ENCODE measurements around the gene SPAG6.

DNA sequence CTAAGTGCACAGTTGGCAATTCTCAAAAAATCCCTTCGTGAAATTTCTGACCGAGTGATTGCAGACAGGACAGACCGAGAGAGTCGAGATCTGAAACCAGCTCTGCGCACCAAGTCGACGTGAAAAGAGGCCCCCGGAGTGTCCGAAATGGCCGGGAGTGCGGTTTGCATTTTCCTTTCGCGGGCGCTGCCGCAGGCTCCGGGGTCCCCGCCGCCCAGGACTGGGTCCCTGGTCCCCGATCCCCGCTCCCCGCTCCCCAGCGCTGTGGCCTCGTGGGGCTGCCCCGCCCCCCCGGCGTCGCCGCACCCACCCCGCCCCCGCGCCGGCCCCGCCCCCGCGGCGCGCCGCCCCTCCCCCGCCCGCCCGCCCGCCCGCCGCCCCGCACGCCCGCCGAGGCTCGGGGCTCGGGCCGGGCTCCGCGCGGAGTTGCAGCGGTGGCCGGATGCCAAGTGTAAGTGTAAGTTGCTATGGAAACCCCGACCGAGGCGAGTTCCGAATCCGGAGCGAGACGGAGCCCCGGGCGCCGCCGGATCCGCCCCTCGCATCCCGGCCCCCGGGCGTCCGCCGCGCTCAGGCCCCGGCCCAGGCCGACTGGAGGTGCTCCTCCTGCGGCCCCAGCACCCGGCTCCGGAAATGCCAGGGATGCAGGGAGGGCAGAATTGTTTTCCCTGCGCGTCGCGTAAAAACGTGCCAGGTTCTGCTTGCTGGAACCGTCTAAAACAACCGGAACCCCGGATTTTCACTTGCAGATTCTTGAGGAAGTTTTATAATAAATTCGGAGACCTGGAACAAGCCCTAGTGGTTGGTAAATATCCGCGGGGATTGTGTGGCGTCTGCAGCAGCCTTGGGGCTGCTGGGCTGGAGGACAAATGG is 19.8 kb upstream of the SPAG6 start:
- TF ChIP-seq, protein P1, sequence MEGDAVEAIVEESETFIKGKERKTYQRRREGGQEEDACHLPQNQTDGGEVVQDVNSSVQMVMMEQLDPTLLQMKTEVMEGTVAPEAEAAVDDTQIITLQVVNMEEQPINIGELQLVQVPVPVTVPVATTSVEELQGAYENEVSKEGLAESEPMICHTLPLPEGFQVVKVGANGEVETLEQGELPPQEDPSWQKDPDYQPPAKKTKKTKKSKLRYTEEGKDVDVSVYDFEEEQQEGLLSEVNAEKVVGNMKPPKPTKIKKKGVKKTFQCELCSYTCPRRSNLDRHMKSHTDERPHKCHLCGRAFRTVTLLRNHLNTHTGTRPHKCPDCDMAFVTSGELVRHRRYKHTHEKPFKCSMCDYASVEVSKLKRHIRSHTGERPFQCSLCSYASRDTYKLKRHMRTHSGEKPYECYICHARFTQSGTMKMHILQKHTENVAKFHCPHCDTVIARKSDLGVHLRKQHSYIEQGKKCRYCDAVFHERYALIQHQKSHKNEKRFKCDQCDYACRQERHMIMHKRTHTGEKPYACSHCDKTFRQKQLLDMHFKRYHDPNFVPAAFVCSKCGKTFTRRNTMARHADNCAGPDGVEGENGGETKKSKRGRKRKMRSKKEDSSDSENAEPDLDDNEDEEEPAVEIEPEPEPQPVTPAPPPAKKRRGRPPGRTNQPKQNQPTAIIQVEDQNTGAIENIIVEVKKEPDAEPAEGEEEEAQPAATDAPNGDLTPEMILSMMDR (IDR thresholded peaks at IDR 0.05; ENCODE audit: insufficient read depth, low read length) = no peak
- TF ChIP-seq, protein P2, sequence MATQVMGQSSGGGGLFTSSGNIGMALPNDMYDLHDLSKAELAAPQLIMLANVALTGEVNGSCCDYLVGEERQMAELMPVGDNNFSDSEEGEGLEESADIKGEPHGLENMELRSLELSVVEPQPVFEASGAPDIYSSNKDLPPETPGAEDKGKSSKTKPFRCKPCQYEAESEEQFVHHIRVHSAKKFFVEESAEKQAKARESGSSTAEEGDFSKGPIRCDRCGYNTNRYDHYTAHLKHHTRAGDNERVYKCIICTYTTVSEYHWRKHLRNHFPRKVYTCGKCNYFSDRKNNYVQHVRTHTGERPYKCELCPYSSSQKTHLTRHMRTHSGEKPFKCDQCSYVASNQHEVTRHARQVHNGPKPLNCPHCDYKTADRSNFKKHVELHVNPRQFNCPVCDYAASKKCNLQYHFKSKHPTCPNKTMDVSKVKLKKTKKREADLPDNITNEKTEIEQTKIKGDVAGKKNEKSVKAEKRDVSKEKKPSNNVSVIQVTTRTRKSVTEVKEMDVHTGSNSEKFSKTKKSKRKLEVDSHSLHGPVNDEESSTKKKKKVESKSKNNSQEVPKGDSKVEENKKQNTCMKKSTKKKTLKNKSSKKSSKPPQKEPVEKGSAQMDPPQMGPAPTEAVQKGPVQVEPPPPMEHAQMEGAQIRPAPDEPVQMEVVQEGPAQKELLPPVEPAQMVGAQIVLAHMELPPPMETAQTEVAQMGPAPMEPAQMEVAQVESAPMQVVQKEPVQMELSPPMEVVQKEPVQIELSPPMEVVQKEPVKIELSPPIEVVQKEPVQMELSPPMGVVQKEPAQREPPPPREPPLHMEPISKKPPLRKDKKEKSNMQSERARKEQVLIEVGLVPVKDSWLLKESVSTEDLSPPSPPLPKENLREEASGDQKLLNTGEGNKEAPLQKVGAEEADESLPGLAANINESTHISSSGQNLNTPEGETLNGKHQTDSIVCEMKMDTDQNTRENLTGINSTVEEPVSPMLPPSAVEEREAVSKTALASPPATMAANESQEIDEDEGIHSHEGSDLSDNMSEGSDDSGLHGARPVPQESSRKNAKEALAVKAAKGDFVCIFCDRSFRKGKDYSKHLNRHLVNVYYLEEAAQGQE (IDR thresholded peaks at IDR 0.05; ENCODE audit: insufficient replicate concordance, low read depth) = no peak

Measured in HL-60 (cell line).